GM12875 (cell line): ENCODE results near the gene TARBP1.
A peak's percentile ranks its signal among the peaks of the same experiment; 100 is the strongest.

Source experiments
- H3K4me3 ChIP-seq: one replicate; pipeline ENCODE4 v1.5.1; 2011; ENCODE audit warnings: low read depth, low read length, control low read depth
- CTCF ChIP-seq: IDR thresholded peaks from 2 replicates; pipeline ENCODE4 v1.5.1; 2011; ENCODE audit warnings: low read depth, mild to moderate bottlenecking, control low read depth, inconsistent platforms, low read length, moderate library complexity, borderline replicate concordance; ENCODE audit not compliant: insufficient read depth

The TARBP1 gene

GRCh38 chr1:234479866-234480265, 887 bp upstream of the TARBP1 start:
- no peak for TF ChIP-seq CTCF
- no peak overlapping the region for H3K4me3 ChIP-seq

GRCh38 chr1:234479310-234479559, 256 bp upstream of the TARBP1 start:
- H3K4me3 ChIP-seq = peak overlapping the region; percentile 98
- TF ChIP-seq CTCF = no peak

GRCh38 chr1:234478152-234478480, 863 bp downstream of the TARBP1 start:
- TF ChIP-seq CTCF = no peak
- peak overlapping the region; percentile 98 for H3K4me3 ChIP-seq

GRCh38 chr1:234477386-234478151, 1.4 kb downstream of the TARBP1 start:
- H3K4me3 ChIP-seq = peak overlapping the region; percentile 98
- no peak for TF ChIP-seq CTCF

- H3K4me3 ChIP-seq = no peak overlapping the region
Observed at GRCh38 chr1:234476172-234476571, 2.8 kb downstream of the TARBP1 start.

DNA sequence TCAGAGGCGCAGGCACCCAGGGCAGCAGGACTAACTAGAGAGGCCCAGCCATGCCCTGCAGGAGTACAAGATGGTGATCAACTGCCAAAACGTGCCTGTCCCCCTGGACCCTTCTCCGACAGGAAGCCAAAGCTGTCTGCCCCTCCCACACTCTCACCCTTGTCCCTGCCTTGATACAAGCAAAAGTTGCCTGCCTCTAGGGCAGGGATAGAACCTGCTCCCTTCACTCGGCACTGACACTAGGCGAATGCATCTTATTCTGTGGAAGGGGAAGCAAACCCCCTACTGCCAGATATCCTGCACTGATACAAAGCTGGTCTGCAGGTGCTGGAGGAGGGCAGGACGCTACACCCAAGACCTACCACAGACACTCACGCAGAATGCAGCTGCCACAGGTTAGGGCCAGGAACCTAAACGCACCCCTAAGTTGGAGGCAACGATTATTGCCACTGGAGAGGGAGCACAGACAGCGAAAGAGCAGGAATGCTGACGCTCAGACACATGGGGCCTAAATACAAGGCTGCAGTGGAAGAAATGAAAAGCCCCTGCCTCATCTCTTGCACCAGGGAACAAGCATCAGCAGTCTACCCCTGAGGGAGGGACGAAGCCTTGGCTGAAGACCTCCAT, 3.7 kb downstream of the TARBP1 start:
- no peak for TF ChIP-seq CTCF
- peak overlapping the region; percentile 35 for H3K4me3 ChIP-seq

More at GRCh38 chr1:234476172-234476571, 2.8 kb downstream of the TARBP1 start:
- TF ChIP-seq CTCF = no peak

- H3K4me3 ChIP-seq = no peak overlapping the region
Observed at GRCh38 chr1:234474375-234474774, 4.6 kb downstream of the TARBP1 start.

More at GRCh38 chr1:234474375-234474774, 4.6 kb downstream of the TARBP1 start:
- no peak for TF ChIP-seq CTCF
